Kidney (tissue), 14 donors: ENCODE data around the gene CD69. TPM values are rescaled to one million over a fixed set of nuclear protein-coding genes. Genes with fewer than 3 reads are reported as not detected.

ENCODE experiments used
- DNase-seq, 5 donors: peaks; one replicate each; pipeline ENCODE4 v3.0.0-alpha.2; 2013 to 2020
- FAIRE-seq: peaks from 2 replicates; lab custom pipeline; 2012; peaks lifted over from hg19 to GRCh38; lab: Jason Lieb, UNC
- H3K27ac ChIP-seq, 2 donors: one replicate each; pipeline ENCODE4 v1.7.0; 2013; ENCODE audit warnings: low read depth in 2 of 2, low read length in 2 of 2, inconsistent platforms in 1 of 2
- H3K27me3 ChIP-seq: one replicate; pipeline ENCODE4 v1.7.1; 2013; ENCODE audit warnings: low read length, inconsistent platforms; ENCODE audit not compliant: control insufficient read depth, insufficient read depth
- H3K36me3 ChIP-seq, 3 donors: one replicate each; pipeline versions ENCODE4 v1.7.0 to v1.7.1; 2013; ENCODE audit warnings: low read length in 3 of 3, control low read depth in 1 of 3, inconsistent platforms in 1 of 3; ENCODE audit not compliant: insufficient read depth in 3 of 3, control insufficient read depth in 2 of 3
- H3K4me1 ChIP-seq, 3 donors: one replicate each; pipeline versions ENCODE4 v1.7.0 to v1.7.1; 2013; ENCODE audit warnings: low read length in 3 of 3, inconsistent platforms in 1 of 3, low read depth in 1 of 3; ENCODE audit not compliant: control insufficient read depth in 2 of 3, insufficient read depth in 2 of 3
- H3K4me3 ChIP-seq, 3 donors: one replicate each; pipeline versions ENCODE4 v1.7.0 to v1.8.1; 2013; ENCODE audit warnings: low read length in 3 of 3, control low read depth in 1 of 3, inconsistent platforms in 1 of 3
- H3K9ac ChIP-seq, 3 donors: one replicate each; pipeline versions ENCODE4 v1.7.0 to v1.7.1; 2013; ENCODE audit warnings: low read length in 3 of 3, control low read depth in 1 of 3, inconsistent platforms in 1 of 3
- H3K9me3 ChIP-seq, 3 donors: one replicate each; pipeline versions ENCODE4 v1.7.0 to v1.7.1; 2013; ENCODE audit warnings: low read length in 3 of 3, control low read depth in 1 of 3, inconsistent platforms in 1 of 3; ENCODE audit not compliant: control insufficient read depth in 2 of 3, insufficient read depth in 1 of 3
- intact Hi-C: fragments of 100-400 bp; cut with DNase I; formaldehyde crosslinking; loops from one replicate; pipeline ENCODE4 v1.11.1; 2022
- polyA plus RNA-seq: library from polyadenylated mRNA; stranded (reverse); fragments of 350-450 nt; fragmentation: Illumina TruSeq; extraction: RNeasy Lipid Tissue Mini Kit (QIAGEN cat#74804); gene quantifications from one replicate; pipeline ENCODE4 v1.2.3, GENCODE V29; 2014; ENCODE audit warnings: low read depth, low replicate concordance; ENCODE audit not compliant: insufficient read depth
- total RNA-seq: library from RNA; stranded (reverse); fragmentation: NEBNext Ultra II Directional; extraction: Animal tissue kit (Norgen Biotek cat#: 25700); gene quantifications from one replicate; pipeline ENCODE4 v1.2.1, GENCODE V29; 2021
- TF ChIP-seq, protein P1 (sequence below): IDR thresholded peaks from 3 replicates; pipeline ENCODE4 v1.5.1; 2012; ENCODE audit warnings: mild to moderate bottlenecking, moderate library complexity, borderline replicate concordance; ENCODE audit not compliant: insufficient read depth; ENCODE audit errors: extremely low read depth
- donor health status: control.
- donor health status: control.
- donor health status: control.
- donor health status: control.
- donor health status: control.
- donor health status: DM: yes; HTN: yes; CAD: no.
- donor health status: Normal renal cell carcinoma (clear cell type).

The CD69 gene
- total and polyA plus RNA-seq, 2 donors from 2014 or later = 2.2 to 25.0 TPM

DNA sequence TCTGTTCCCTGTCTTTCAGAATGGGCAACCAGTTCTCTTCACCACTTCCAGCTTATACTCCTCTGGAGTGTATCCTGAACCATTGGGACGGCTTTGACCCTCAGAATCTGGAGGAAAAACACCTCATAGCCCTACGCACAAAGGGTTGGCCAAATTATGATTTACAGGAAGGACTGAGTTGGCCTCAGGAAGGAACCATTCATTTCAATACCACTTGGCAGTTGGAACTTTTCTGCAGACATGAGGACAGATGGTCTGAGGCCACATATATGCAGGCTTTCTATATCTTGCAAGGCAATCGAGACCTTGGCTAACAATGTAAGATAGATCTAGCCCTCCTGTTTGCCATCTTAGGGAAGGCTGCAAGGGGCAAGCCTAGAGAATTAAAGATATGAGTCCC, 51.8 kb downstream of the CD69 start:
- TF ChIP-seq, protein P1, sequence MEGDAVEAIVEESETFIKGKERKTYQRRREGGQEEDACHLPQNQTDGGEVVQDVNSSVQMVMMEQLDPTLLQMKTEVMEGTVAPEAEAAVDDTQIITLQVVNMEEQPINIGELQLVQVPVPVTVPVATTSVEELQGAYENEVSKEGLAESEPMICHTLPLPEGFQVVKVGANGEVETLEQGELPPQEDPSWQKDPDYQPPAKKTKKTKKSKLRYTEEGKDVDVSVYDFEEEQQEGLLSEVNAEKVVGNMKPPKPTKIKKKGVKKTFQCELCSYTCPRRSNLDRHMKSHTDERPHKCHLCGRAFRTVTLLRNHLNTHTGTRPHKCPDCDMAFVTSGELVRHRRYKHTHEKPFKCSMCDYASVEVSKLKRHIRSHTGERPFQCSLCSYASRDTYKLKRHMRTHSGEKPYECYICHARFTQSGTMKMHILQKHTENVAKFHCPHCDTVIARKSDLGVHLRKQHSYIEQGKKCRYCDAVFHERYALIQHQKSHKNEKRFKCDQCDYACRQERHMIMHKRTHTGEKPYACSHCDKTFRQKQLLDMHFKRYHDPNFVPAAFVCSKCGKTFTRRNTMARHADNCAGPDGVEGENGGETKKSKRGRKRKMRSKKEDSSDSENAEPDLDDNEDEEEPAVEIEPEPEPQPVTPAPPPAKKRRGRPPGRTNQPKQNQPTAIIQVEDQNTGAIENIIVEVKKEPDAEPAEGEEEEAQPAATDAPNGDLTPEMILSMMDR = no peak
- intact Hi-C loops = loop anchor here (5.0 to 10.0 kb wide), 2 partner anchors 77 to 374 kb away; no protein-coding TSS in a partner anchor
- Histone ChIP-seq H3K36me3 (no peaks in the 10 kb centered on the region), H3K4me3 (no peak overlapping the region), H3K27ac (no peak overlapping the region), H3K4me1 (no peaks in the 10 kb centered on the region), H3K9me3 (no peaks in the 10 kb centered on the region), H3K9ac (no peak overlapping the region), H3K27me3 (no peaks in the 10 kb centered on the region)
- FAIRE-seq (no peak), DNase-seq (no peak)

DNA sequence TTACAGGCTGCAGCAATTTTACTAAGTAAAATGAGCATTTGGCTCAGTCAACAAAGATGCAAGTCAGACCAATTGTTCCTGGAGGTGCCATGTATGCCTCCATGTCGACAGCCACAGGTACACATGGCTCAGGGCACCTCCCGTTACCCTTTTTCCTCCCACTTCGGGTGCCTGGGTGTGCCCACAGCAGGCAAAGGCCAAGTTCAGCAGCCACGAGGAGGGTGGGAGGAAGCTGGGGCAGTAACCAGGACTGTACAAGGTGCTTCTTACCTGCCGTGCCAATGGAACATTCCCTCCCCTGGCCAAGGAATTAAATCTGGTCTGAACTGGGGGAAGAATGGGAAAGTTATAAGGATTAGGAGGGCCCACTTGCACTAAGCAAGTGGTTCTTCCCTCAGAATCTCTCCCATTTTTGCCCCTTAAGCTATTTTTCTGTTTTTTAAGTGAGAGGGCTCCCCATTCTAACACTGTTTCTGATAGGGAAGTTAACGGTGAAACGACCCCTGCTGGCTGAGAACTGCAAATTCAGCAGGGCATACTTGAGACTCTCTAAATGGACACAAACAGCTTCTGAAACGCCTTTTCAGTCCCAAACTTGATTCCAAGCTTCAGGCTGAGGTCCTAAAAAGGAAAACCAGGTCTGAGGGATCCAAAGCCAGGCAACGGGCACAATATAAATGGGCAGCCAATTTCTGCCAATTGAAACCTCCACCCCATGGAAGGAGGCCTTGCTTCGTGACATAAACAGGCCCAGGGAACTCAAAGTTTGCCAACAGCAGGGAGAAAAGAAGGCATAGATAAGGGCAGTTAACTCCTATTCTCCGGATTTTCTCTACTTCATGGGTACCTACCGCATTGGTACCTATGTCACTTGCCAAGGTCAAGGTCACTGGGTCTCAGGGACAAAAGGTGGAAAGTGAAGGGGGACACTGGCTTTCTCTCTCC, 52.6 kb downstream of the CD69 start:
- Histone ChIP-seq H3K4me1 (no peaks in the 10 kb centered on the region), H3K27ac (no peak overlapping the region), H3K36me3 (no peaks in the 10 kb centered on the region), H3K27me3 (no peaks in the 10 kb centered on the region), H3K9me3 (no peaks in the 10 kb centered on the region), H3K4me3 (no peak overlapping the region), H3K9ac (no peak overlapping the region)
- peak in 4 of 5 donors; percentile 33 to 59 (median 46) for DNase-seq
- no peak for FAIRE-seq
- intact Hi-C loops = loop anchor here (5.0 to 10.0 kb wide), 2 partner anchors 76 to 373 kb away; no protein-coding TSS in a partner anchor
- TF ChIP-seq, protein P1 = peak; percentile 78

DNA sequence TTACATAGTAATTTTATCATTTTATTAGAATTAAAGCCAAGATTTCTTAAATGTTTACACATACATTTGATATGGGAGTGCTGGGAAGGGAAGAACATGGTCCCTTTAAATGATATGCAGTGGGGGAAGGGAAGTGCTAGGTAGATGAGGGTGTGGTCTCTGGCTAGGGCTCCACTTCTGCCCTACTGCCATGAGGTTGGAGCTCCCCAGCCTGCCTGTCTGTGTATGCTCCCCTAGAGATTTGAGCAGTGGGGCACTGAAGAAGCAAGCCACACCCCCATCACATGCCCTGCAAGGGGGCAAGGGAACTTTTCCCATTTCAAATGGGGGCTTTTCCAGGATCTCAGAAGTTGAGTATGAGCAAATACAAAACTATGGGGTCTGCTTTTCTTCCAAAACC, 53.3 kb downstream of the CD69 start:
- Histone ChIP-seq H3K4me3 (no peak overlapping the region), H3K9ac (no peak overlapping the region), H3K27me3 (no peaks in the 10 kb centered on the region), H3K27ac (no peak overlapping the region), H3K9me3 (no peaks in the 10 kb centered on the region), H3K4me1 (no peaks in the 10 kb centered on the region), H3K36me3 (no peaks in the 10 kb centered on the region)
- intact Hi-C loops = loop anchor here (5.0 to 10.0 kb wide), 2 partner anchors 75 to 373 kb away; no protein-coding TSS in a partner anchor
- no peak for FAIRE-seq
- TF ChIP-seq, protein P1 = no peak
- no peak for DNase-seq
